ENCODE results near the gene TMEM255A. TPM values are rescaled to one million over a fixed set of nuclear protein-coding genes. Genes with fewer than 3 reads are reported as not detected.

TMEM255A gene
- total RNA-seq, 1 experiment from 2014 or later, result 0.31 TPM

DNA sequence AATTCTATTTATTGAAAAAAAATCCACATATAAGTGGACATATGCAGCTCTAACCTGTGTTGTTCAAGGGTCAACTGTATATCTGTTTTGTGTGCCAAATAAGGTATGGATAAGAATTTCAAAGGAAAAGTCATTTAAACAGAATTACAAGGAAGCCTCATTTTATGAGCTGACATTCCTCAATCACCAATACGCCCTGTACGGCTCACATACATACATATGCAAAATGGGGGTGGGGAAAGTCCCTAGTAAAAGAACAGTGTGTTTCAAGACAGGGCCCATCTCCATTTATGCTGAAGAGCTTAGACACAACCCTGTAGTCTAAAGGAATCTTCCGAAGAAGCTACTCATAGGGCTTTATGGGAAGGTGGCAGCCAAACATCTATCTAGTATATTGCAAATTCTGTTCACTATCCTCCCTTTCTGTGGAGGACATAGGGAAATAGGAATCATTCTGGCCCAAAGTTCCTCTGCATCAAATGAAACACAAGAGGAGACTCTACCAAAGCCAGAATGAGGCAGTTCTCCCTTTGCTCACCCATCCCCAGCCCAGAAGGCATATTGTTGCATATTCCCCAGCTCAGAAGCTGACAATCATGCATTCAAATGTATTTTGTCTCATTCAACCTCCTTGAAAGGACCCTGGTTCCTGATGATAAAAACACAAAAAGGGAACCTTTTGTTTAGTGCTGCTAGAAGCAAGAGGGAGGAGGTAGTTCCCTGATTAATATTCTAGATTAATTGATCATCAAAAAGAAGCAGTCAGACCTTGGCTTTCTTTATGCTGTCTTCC, 74.4 kb downstream of the TMEM255A start:
- Histone ChIP-seq H3K27ac (ENCODE audit: low read length) (no peak overlapping the region), H3K4me3 (ENCODE audit: low read depth in 2 of 2, low read length in 2 of 2) (no peak overlapping the region), H3K27me3 (ENCODE audit: control insufficient read depth, insufficient read depth, low read length) (no peaks in the 10 kb centered on the region), H3K4me1 (ENCODE audit: control insufficient read depth, insufficient read depth, low read length) (no peaks in the 10 kb centered on the region), H3K36me3 (ENCODE audit: control insufficient read depth, insufficient read depth, low read length) (no peaks in the 10 kb centered on the region), H3K9me3 (ENCODE audit: control insufficient read depth, insufficient read depth, low read depth, low read length) (peaks cover 3% of the 10 kb centered on the region; the same call in 1 of the 2 replicates)
- ATAC-seq (no peak), DNase-seq (ENCODE audit: low read depth, low spot score) (no peak)
- intact Hi-C loops (cut with micrococcal nuclease; ENCODE audit: unreplicated experiment), result no loop called here
- TF ChIP-seq, protein P1, sequence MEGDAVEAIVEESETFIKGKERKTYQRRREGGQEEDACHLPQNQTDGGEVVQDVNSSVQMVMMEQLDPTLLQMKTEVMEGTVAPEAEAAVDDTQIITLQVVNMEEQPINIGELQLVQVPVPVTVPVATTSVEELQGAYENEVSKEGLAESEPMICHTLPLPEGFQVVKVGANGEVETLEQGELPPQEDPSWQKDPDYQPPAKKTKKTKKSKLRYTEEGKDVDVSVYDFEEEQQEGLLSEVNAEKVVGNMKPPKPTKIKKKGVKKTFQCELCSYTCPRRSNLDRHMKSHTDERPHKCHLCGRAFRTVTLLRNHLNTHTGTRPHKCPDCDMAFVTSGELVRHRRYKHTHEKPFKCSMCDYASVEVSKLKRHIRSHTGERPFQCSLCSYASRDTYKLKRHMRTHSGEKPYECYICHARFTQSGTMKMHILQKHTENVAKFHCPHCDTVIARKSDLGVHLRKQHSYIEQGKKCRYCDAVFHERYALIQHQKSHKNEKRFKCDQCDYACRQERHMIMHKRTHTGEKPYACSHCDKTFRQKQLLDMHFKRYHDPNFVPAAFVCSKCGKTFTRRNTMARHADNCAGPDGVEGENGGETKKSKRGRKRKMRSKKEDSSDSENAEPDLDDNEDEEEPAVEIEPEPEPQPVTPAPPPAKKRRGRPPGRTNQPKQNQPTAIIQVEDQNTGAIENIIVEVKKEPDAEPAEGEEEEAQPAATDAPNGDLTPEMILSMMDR (IDR thresholded peaks at IDR 0.05), result no peak
- TF ChIP-seq, protein P2, sequence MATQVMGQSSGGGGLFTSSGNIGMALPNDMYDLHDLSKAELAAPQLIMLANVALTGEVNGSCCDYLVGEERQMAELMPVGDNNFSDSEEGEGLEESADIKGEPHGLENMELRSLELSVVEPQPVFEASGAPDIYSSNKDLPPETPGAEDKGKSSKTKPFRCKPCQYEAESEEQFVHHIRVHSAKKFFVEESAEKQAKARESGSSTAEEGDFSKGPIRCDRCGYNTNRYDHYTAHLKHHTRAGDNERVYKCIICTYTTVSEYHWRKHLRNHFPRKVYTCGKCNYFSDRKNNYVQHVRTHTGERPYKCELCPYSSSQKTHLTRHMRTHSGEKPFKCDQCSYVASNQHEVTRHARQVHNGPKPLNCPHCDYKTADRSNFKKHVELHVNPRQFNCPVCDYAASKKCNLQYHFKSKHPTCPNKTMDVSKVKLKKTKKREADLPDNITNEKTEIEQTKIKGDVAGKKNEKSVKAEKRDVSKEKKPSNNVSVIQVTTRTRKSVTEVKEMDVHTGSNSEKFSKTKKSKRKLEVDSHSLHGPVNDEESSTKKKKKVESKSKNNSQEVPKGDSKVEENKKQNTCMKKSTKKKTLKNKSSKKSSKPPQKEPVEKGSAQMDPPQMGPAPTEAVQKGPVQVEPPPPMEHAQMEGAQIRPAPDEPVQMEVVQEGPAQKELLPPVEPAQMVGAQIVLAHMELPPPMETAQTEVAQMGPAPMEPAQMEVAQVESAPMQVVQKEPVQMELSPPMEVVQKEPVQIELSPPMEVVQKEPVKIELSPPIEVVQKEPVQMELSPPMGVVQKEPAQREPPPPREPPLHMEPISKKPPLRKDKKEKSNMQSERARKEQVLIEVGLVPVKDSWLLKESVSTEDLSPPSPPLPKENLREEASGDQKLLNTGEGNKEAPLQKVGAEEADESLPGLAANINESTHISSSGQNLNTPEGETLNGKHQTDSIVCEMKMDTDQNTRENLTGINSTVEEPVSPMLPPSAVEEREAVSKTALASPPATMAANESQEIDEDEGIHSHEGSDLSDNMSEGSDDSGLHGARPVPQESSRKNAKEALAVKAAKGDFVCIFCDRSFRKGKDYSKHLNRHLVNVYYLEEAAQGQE (IDR thresholded peaks at IDR 0.05; ENCODE audit: insufficient read depth in 1 of 2, low read depth in 2 of 2, low read length in 1 of 2), result no peak
- TF ChIP-seq SIN3A (IDR thresholded peaks at IDR 0.05; ENCODE audit: borderline replicate concordance, insufficient read depth, low read depth, low read length) (no peak), POLR2AphosphoS5 (IDR thresholded peaks at IDR 0.05; ENCODE audit: low read depth, low read length) (no peak), TCF7L2 (IDR thresholded peaks at IDR 0.05; ENCODE audit: low read depth, low read length) (no peak)
- ChIA-PET CTCF (no interaction called here), POLR2A (no interaction called here)
- BruUV-seq (replicated peaks), result no TSS peak
- in situ Hi-C loops (cut with HindIII; ENCODE audit: low pct_unique_long_range_greater_than_20kb, low sequenced_read_pairs), result no loop called here

DNA sequence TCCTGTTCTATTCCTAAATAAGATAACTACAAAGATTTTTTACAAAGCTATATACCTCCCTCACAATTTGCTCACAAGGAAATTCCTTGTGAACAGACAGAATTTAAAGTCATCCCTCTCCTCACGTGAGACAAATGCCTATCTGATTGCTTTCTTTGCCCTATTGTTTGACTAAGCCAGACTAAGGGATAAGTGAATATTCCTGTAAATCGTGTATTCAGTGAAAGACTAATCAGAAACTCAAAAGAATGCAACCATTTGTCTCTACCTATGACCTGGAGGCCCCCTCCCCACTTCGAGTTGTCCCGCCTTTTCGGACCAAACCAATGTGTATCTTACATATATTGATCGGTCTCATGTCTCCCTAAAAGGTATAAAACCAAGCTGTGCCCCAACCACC, 76.0 kb downstream of the TMEM255A start:
- POLR2A ChIA-PET, result no interaction called here
- TF ChIP-seq, protein P1 (IDR thresholded peaks at IDR 0.05), result no peak
- TF ChIP-seq POLR2AphosphoS5 (IDR thresholded peaks at IDR 0.05; ENCODE audit: low read depth, low read length), result no peak
- TF ChIP-seq, protein P2 (IDR thresholded peaks at IDR 0.05; ENCODE audit: insufficient read depth in 1 of 2, low read depth in 2 of 2, low read length in 1 of 2), result no peak
- no peak for TF ChIP-seq SIN3A (IDR thresholded peaks at IDR 0.05; ENCODE audit: borderline replicate concordance, insufficient read depth, low read depth, low read length)
- no peak for TF ChIP-seq TCF7L2 (IDR thresholded peaks at IDR 0.05; ENCODE audit: low read depth, low read length)
- no peak overlapping the region for H3K27ac ChIP-seq (ENCODE audit: low read length)
- in situ Hi-C loops (cut with HindIII; ENCODE audit: low pct_unique_long_range_greater_than_20kb, low sequenced_read_pairs), result no loop called here
- CTCF ChIA-PET, result no interaction called here
- intact Hi-C loops (cut with micrococcal nuclease; ENCODE audit: unreplicated experiment), result no loop called here
- H3K36me3 ChIP-seq (ENCODE audit: control insufficient read depth, insufficient read depth, low read length), result no peaks in the 10 kb centered on the region
- ATAC-seq (no peak), DNase-seq (ENCODE audit: low read depth, low spot score) (no peak)
- H3K27me3 ChIP-seq (ENCODE audit: control insufficient read depth, insufficient read depth, low read length), result no peaks in the 10 kb centered on the region
- H3K9me3 ChIP-seq (ENCODE audit: control insufficient read depth, insufficient read depth, low read depth, low read length), result peaks cover 8% of the 10 kb centered on the region; the same call in 1 of the 2 replicates
- no peaks in the 10 kb centered on the region for H3K4me1 ChIP-seq (ENCODE audit: control insufficient read depth, insufficient read depth, low read length)
- BruUV-seq (replicated peaks), result no TSS peak
- H3K4me3 ChIP-seq (ENCODE audit: low read depth in 2 of 2, low read length in 2 of 2), result no peak overlapping the region

Data from Panc1 (cell line).